GM21723 (cell line): ENCODE data around the gene CSNK1E.
A peak's percentile ranks its signal among the peaks of the same experiment; 100 is the strongest.

Experiments used
- ATAC-seq: cut with Tn5 transposase; IDR thresholded peaks from one replicate; pipeline ENCODE4 v1.9.1; 2021; ENCODE audit warnings: mild to moderate bottlenecking, moderate library complexity; ENCODE audit not compliant: unreplicated experiment

CSNK1E gene

GRCh38 chr22:38308791-38309498 lies 8.3 kb downstream of the CSNK1E start:
- no peak for ATAC-seq

GRCh38 chr22:38305471-38306448 lies 11.5 kb downstream of the CSNK1E start:
- ATAC-seq = peak; percentile 77

- ATAC-seq = no peak
Measured at GRCh38 chr22:38304526-38304925, 12.7 kb downstream of the CSNK1E start.

- ATAC-seq = no peak
Measured at GRCh38 chr22:38303974-38304373, 13.3 kb downstream of the CSNK1E start.

- ATAC-seq = no peak
Measured at GRCh38 chr22:38302906-38303305, 14.3 kb downstream of the CSNK1E start.

- no peak for ATAC-seq
Measured at GRCh38 chr22:38300946-38301345, 16.3 kb downstream of the CSNK1E start.

- ATAC-seq = no peak
Measured at GRCh38 chr22:38300197-38300945, 16.9 kb downstream of the CSNK1E start.

GRCh38 chr22:38299770-38300102 lies 17.5 kb downstream of the CSNK1E start:
- ATAC-seq = no peak

- no peak for ATAC-seq
Measured at GRCh38 chr22:38298312-38299005, 18.8 kb downstream of the CSNK1E start.

- ATAC-seq = no peak
Measured at GRCh38 chr22:38296372-38296771, 20.9 kb downstream of the CSNK1E start.

GRCh38 chr22:38295863-38296262 lies 21.4 kb downstream of the CSNK1E start:
- ATAC-seq = no peak

GRCh38 chr22:38295339-38295738 lies 21.9 kb downstream of the CSNK1E start:
- no peak for ATAC-seq

GRCh38 chr22:38294193-38294592 lies 23.0 kb downstream of the CSNK1E start:
- no peak for ATAC-seq

- no peak for ATAC-seq
Measured at GRCh38 chr22:38292694-38293093, 24.5 kb downstream of the CSNK1E start.

GRCh38 chr22:38291201-38291777 lies 25.9 kb downstream of the CSNK1E start:
- ATAC-seq = no peak

- ATAC-seq = no peak
Measured at GRCh38 chr22:38290347-38290746, 26.9 kb downstream of the CSNK1E start.

- ATAC-seq = no peak
Measured at GRCh38 chr22:38289583-38290082, 27.6 kb downstream of the CSNK1E start.

- no peak for ATAC-seq
Measured at GRCh38 chr22:38286915-38287669, 30.1 kb downstream of the CSNK1E start.

- no peak for ATAC-seq
Measured at GRCh38 chr22:38285018-38285417, 32.2 kb downstream of the CSNK1E start.

- no peak for ATAC-seq
Measured at GRCh38 chr22:38284042-38284402, 33.2 kb downstream of the CSNK1E start.
